Stimulated activated naive CD8-positive, alpha-beta T cell treated with anti-CD3 and anti-CD28 coated beads, Interleukin-15, Interleukin-2, amounts not matched to agents 100 ng/mL and 50 ng/mL, for 24 hours (primary cell): ENCODE results near the gene NLRP5.

ENCODE experiments used
- H3K27ac Mint-ChIP-seq: one replicate; pipeline ENCODE4 v1.8.0; 2021; ENCODE audit warnings: mild to moderate bottlenecking, mixed read lengths
- H3K27me3 Mint-ChIP-seq: one replicate; pipeline ENCODE4 v1.8.0; 2021; ENCODE audit warnings: mixed read lengths
- H3K36me3 Mint-ChIP-seq: one replicate; pipeline ENCODE4 v1.8.0; 2021; ENCODE audit warnings: low read depth, mixed read lengths
- H3K4me1 Mint-ChIP-seq: one replicate; pipeline ENCODE4 v1.8.0; 2021; ENCODE audit warnings: low read depth, mixed read lengths
- H3K4me3 Mint-ChIP-seq: one replicate; pipeline ENCODE4 v1.8.0; 2021; ENCODE audit warnings: mild to moderate bottlenecking, mixed read lengths
- H3K9me3 Mint-ChIP-seq: one replicate; pipeline ENCODE4 v1.8.0; 2021; ENCODE audit warnings: mixed read lengths

NLRP5 gene

DNA sequence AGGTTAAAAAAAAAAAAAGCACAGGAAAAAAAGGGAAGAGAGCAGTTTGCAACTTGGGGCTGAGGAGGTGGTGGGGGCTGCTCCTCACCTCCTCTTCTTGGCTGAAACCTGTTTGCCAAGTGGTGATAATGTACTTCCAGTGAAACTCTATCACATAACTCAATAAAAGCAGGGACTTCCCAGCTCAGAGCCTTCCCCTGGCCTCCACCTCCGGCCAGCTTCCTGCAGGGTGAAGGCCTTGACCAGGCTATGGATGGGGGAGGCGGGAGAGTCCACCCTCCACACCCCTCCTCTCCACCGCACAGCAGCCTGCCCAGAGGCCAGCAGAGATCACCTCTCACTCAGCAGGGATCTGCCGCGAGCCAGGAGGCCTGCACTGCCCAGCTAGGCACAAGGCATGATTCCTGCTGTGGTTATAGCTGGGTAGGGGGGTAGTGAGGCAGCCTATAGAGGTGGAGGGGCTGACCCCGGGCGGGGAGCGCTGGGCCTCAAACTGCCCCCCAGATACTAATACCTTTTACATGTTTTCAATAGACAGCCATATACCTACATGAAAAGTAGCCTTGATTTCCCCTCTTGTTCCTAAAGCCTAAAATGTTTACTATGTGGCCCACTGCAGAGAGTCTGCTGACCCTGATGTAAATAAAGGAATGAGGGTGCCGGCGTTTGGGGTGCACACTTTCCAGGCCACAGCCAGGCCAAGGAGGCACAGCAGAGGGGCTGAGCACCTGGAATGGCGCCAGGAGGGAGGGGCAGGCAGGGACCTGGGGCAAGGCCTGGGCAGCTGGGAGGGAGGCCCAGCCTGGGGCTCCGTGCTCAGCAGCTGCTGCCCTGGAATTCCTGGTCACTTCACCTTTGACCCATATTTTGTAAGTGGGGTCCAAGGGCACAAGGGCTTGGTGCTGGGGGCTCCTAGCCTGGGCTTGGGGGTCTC, 124.2 kb downstream of the NLRP5 start:
- Mint-ChIP-seq H3K36me3 (peaks cover 5% of the 10 kb centered on the region), H3K4me1 (peaks cover 77% of the 10 kb centered on the region), H3K27me3 (no peaks in the 10 kb centered on the region), H3K4me3 (no peak overlapping the region), H3K9me3 (no peaks in the 10 kb centered on the region), H3K27ac (no peak overlapping the region)
